ENCODE measurements around the gene SPRR1B. TPM values are rescaled to one million over a fixed set of nuclear protein-coding genes. Genes with fewer than 3 reads are reported as not detected.

The SPRR1B gene
- total RNA-seq, 4 donors from 2014 or later: not detected

DNA sequence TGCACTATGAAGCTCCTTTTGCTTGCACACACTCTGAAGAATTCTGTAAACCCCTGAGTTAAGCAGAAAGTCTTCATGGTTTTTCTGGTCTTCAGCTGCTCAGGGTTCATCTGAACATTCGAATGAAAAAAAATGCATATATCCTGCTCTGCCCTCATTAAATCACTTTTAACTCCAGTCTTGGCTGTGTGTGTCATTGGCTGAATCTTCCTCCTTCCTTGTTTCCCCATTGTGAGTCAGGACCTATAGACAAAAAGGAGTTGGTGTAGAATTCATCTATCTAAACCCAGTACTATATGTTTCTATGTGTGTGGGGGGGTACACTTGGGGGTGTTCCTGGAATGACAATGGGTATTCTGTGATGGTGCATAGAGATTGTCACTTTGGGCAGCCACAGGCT, 6.6 kb upstream of the SPRR1B start:
- TF ChIP-seq, protein P1, sequence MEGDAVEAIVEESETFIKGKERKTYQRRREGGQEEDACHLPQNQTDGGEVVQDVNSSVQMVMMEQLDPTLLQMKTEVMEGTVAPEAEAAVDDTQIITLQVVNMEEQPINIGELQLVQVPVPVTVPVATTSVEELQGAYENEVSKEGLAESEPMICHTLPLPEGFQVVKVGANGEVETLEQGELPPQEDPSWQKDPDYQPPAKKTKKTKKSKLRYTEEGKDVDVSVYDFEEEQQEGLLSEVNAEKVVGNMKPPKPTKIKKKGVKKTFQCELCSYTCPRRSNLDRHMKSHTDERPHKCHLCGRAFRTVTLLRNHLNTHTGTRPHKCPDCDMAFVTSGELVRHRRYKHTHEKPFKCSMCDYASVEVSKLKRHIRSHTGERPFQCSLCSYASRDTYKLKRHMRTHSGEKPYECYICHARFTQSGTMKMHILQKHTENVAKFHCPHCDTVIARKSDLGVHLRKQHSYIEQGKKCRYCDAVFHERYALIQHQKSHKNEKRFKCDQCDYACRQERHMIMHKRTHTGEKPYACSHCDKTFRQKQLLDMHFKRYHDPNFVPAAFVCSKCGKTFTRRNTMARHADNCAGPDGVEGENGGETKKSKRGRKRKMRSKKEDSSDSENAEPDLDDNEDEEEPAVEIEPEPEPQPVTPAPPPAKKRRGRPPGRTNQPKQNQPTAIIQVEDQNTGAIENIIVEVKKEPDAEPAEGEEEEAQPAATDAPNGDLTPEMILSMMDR (IDR thresholded peaks at IDR 0.05; ENCODE audit: low read depth): no peak

DNA sequence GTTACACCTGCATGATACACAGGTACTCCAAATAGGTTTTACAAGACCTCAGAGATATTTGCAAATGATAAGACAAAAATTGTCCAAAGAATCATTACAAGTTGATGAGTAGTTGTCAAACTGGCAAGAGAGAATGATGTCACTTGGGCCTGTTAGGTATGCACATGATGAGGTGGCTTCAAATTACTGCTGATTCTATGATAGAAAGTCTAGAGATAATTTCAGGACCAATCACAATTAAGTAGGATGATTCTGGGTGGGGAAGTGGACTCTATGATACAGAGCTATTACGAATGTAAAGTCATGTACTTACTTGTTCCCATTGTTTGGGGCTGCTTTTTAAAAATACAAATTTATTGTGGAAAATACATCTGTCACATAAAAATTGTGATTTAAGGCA, 5.2 kb upstream of the SPRR1B start:
- TF ChIP-seq, protein P1 (IDR thresholded peaks at IDR 0.05; ENCODE audit: low read depth): no peak

DNA sequence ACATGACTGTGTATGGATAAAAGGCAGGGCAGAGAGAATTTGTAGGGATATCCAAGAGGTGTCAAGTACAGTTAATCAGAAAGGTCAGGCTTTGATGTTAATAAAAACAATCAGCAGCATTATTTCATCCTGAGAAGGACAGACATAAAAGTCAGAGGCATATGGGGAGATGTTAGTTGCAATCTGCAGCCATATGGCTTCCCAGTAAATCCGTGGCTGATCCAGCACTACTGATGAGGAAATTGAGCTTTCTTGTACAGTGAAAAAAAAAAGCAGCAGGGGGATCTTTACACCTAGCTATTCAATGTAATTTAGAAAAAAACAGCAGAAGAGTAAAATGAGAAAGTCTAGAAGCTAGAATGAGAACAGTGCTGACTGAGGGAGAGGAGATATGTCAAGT, 2.2 kb upstream of the SPRR1B start:
- TF ChIP-seq, protein P1 (IDR thresholded peaks at IDR 0.05; ENCODE audit: low read depth): no peak

DNA sequence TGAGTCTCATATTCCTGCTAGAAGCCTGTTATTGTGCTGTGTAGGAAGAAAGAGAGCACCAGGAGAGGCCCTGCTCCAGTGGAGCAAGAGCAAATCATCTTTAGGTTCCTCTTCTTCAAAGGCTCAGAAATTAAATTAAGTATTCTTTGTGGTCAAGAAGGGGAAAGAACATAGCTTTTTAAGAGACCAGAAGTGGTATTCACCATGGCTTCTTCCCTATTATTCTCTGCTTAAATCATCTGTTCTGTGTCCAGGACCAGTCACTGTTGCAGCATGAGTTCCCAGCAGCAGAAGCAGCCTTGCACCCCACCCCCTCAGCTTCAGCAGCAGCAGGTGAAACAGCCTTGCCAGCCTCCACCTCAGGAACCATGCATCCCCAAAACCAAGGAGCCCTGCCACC, 1.1 kb downstream of the SPRR1B start:
- TF ChIP-seq, protein P1 (IDR thresholded peaks at IDR 0.05; ENCODE audit: low read depth): no peak

DNA sequence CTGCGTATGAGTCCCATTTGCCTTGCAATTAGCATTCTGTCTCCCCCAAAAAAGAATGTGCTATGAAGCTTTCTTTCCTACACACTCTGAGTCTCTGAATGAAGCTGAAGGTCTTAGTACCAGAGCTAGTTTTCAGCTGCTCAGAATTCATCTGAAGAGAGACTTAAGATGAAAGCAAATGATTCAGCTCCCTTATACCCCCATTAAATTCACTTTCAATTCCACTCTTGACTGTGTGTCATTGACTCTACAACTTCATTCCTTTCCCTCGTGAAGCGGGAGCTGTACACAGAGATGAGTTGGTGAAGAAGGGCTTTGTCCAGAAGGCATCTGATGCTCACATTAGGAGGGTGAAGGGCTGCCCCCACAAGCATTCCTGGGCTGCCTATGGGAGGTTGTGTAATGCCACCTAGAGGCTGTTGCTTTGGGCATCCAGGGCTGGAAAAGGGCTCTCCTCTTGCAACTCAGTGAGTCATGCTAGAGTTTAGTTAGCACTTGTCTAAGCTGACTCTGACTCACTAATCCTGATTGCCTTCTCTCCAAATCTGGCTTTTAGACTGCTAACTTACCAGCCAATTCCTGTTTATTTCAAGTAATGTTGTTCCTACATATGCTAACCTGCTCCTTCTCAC, 1.8 kb downstream of the SPRR1B start:
- TF ChIP-seq, protein P1 (IDR thresholded peaks at IDR 0.05; ENCODE audit: low read depth): no peak

DNA sequence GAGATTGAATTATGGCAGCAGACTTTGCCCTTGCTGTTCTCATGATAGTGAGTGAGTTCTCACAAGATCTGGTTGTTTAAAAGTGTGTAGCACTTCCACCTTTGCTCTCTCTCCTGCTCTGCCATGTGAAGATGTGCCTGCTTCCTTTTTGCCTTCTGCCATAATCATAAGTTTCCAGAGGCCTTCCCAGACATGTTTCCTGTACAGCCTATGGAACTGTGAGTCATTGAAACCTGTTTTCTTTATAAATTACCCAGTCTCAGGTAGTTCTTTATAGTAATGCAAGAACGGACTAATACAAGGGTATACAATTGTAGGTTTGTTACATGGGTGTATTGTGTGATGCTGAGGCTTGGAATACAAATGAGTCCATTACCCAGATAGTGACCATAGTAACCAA, 4.2 kb downstream of the SPRR1B start:
- TF ChIP-seq, protein P1 (IDR thresholded peaks at IDR 0.05; ENCODE audit: low read depth): no peak

DNA sequence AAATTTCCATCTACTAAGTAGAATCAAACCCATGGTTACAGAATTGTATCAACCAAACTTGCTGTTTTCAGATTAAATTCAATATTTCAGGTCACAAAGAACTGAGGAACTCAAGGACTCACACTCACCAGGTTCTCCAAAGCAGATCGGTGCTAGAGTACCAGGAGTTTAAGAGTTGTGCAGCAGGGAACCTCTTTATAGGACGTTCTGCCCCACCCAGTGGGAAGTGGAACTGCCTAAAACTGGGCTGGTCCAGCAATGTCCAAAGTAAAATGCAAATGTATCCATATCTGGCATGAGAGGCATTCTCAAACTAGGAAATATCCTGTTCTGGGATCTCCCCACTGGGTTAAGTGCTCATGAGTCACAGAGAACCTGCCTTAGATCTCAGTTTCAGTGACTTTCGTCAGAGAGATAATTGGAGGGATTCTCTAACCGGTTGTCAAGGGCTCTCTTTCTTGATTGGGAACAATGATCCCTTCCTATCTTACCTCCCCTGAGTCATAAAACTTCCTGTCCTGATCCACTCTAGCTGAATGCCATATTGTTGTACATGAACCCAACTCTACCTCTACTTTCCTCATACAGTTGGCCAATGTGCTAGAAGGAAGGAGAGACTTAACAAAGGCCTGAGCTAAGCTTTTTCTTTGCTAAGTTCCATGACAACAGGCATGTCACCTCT, 10.1 kb downstream of the SPRR1B start, which contains the start of gene SPRR2D:
Gene SPRR2D (minus strand): TSS at position 171 of the 682 bp plus-strand sequence. CDS start 774 bp downstream, outside the sequence.
- TF ChIP-seq, protein P1 (IDR thresholded peaks at IDR 0.05; ENCODE audit: low read depth): no peak
